Gastroesophageal sphincter (tissue), 4 donors: ENCODE measurements around the gene ACER1. TPM values are rescaled to one million over a fixed set of nuclear protein-coding genes. Genes with fewer than 3 reads are reported as not detected.
"Not testable (repeated sequence)": the region's sequence is repeated elsewhere in the genome, so short reads cannot be mapped to it uniquely, and the experiment has no call there.

Source experiments
- ATAC-seq: fragments of 150-250 bp; one replicate; pipeline ENCODE4 v1.9.1; 2016; ENCODE audit warnings: mild to moderate bottlenecking, moderate library complexity
- H3K27ac ChIP-seq, 4 donors: fragments of 200-600 bp; sonication (generic) in 3 of 4; 1 replicate in 3 of 4; 2 replicates in 1 of 4; pipeline ENCODE4 v1.5.1; 2016 to 2019
- H3K27me3 ChIP-seq: fragments of 200-600 bp; sonication (generic); one replicate; pipeline ENCODE4 v1.5.1; 2019
- H3K36me3 ChIP-seq, 2 donors: fragments of 200-600 bp; sonication (generic); one replicate each; pipeline ENCODE4 v1.5.1; 2019; ENCODE audit warnings: control low read depth in 1 of 2
- H3K4me1 ChIP-seq, 3 donors: fragments of 200-600 bp; sonication (generic); 1 replicate in 2 of 3; 2 replicates in 1 of 3; pipeline ENCODE4 v1.5.1; 2016 to 2019; ENCODE audit warnings: control low read depth in 2 of 3
- H3K4me3 ChIP-seq, 2 donors: fragments of 200-600 bp; sonication (generic); one replicate each; pipeline ENCODE4 v1.5.1; 2019; ENCODE audit warnings: mild to moderate bottlenecking in 1 of 2, moderate library complexity in 1 of 2
- H3K9me3 ChIP-seq, 3 donors: fragments of 200-600 bp; sonication (generic); one replicate each; pipeline ENCODE4 v1.5.1; 2017 to 2019; ENCODE audit warnings: control low read depth in 2 of 3
- EP300 ChIP-seq: sonication (generic); formaldehyde crosslinking; IDR thresholded peaks from one replicate; pipeline ENCODE4 v1.6.1; 2017; ENCODE audit warnings: antibody characterized with exemption, mild to moderate bottlenecking
- POLR2A ChIP-seq, 2 donors: fragments of 450-650 bp; IDR thresholded peaks; one replicate each; pipeline ENCODE4 v1.6.1; 2017; ENCODE audit warnings: antibody characterized with exemption in 2 of 2, mild to moderate bottlenecking in 2 of 2, moderate library complexity in 1 of 2
- POLR2AphosphoS5 ChIP-seq: sonication (generic); formaldehyde crosslinking; IDR thresholded peaks from one replicate; pipeline ENCODE4 v1.6.1; 2017; ENCODE audit warnings: antibody characterized with exemption
- WGBS, 2 donors: methylation state at CpG; one replicate each; pipeline ENCODE4 v1.1.5; 2018; ENCODE audit warnings: low coverage in 1 of 2; 5-methylcytosine and 5-hydroxymethylcytosine counted together
- total RNA-seq, 4 donors: library from RNA; depleted of rRNA; stranded (reverse); fragments of >200 nt; gene quantifications; one replicate each; pipeline ENCODE4 v1.1.0, GENCODE V29; 2016
- TF ChIP-seq, protein P1 (sequence below), 4 experiments: fragments of 200-600 bp in 2 of 4; fragments of 450-650 bp in 2 of 4; sonication (generic) in 1 of 4; IDR thresholded peaks; one replicate each; pipeline ENCODE4 v1.5.1; 2017 to 2019; ENCODE audit warnings: antibody characterized with exemption in 4 of 4, mild to moderate bottlenecking in 2 of 4, moderate library complexity in 2 of 4

The ACER1 gene
- total RNA-seq, 4 donors from 2014 or later: not detected

DNA sequence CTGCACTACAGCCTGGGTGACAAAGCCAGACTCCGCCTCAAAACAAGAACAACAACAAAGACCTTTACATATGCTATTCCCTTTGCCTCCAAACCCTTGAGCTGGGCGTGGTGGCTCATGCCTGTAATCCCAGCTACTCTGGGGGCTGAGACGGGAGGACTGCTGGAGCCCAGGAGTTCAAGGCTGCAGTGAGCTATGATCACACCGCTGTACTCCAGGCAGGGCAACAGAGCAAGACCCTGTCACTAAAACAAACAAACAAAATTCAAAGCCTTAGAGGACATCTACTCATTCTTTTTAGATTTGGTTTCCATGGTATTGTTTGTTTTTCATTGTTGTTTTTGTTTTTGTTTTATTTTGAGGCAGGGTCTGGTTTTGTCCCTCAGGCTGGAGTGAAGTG is 7.8 kb downstream of the ACER1 start:
- no peaks in the 10 kb centered on the region for H3K9me3 ChIP-seq

DNA sequence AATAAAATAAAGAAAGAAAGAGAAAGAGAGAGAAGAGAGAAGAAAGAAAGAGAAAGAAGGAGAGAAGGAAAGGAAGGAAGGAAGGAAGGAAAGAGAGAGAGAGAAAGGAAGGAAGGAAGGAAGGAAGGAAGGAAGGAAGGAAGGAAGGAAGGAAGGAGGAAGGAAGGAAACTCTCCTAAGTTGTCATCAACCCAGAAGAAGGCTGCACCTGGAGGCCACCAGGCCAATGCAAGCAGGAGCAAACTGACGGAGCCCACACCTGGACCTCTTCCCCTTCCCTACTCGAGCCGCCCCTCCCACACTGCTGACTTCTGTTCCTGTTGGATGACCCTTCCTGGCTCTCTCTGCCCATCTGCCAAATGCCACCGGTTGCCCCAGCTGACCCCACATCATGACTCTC is 8.7 kb downstream of the ACER1 start:
- Histone ChIP-seq H3K4me3 (no peak overlapping the region), H3K36me3 (no peaks in the 10 kb centered on the region), H3K4me1 (no peaks in the 10 kb centered on the region), H3K9me3 (no peaks in the 10 kb centered on the region), H3K27ac (no peak overlapping the region), H3K27me3 (peaks cover 44% of the 10 kb centered on the region)
- no peak for ATAC-seq
- WGBS, 2 donors: 57 to 58% methylated on average over 1 to 3 of the region's 4 CpGs
- TF ChIP-seq EP300 (no peak), POLR2AphosphoS5 (no peak), POLR2A (IDR thresholded peaks at IDR 0.05) (no peak)
- TF ChIP-seq, protein P1, sequence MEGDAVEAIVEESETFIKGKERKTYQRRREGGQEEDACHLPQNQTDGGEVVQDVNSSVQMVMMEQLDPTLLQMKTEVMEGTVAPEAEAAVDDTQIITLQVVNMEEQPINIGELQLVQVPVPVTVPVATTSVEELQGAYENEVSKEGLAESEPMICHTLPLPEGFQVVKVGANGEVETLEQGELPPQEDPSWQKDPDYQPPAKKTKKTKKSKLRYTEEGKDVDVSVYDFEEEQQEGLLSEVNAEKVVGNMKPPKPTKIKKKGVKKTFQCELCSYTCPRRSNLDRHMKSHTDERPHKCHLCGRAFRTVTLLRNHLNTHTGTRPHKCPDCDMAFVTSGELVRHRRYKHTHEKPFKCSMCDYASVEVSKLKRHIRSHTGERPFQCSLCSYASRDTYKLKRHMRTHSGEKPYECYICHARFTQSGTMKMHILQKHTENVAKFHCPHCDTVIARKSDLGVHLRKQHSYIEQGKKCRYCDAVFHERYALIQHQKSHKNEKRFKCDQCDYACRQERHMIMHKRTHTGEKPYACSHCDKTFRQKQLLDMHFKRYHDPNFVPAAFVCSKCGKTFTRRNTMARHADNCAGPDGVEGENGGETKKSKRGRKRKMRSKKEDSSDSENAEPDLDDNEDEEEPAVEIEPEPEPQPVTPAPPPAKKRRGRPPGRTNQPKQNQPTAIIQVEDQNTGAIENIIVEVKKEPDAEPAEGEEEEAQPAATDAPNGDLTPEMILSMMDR (IDR thresholded peaks at IDR 0.05): no peak

More for the DNA sequence above, 7.8 kb downstream of the ACER1 start:
- Histone ChIP-seq H3K4me3 (no peak overlapping the region), H3K36me3 (no peaks in the 10 kb centered on the region), H3K27ac (no peak overlapping the region), H3K27me3 (peaks cover 35% of the 10 kb centered on the region), H3K4me1 (no peaks in the 10 kb centered on the region)
- WGBS, 2 donors: 86 to 89% methylated on average over 1 to 3 of the region's 4 CpGs
- TF ChIP-seq EP300 (no peak), POLR2AphosphoS5 (no peak), POLR2A (IDR thresholded peaks at IDR 0.05) (no peak)
- TF ChIP-seq, protein P1 (IDR thresholded peaks at IDR 0.05): no peak
- no peak for ATAC-seq

DNA sequence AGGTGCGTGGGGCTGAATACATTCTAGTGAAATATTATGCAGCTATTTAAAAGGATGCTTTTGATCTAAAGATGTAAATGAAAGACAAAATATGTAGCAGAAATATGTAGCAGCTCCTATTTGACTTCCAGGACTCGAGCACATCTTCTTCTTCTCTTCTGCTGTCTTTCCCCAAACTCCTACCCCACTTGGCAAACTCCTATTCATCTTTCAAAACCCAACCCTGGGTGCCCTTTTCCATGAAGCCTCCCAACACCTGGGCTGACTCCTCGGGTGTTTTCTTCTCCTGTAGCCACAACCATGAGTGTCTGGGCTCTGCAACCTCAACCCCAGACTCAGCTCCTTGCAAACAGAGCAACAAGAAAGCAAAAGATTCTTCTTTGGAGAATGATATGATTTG is 11.1 kb downstream of the ACER1 start:
- no peak overlapping the region for H3K4me3 ChIP-seq
- no peaks in the 10 kb centered on the region for H3K9me3 ChIP-seq
- H3K27ac ChIP-seq: no peak overlapping the region
- H3K36me3 ChIP-seq: no peaks in the 10 kb centered on the region
- TF ChIP-seq POLR2AphosphoS5 (no peak), POLR2A (IDR thresholded peaks at IDR 0.05) (no peak), EP300 (no peak)
- TF ChIP-seq, protein P1 (IDR thresholded peaks at IDR 0.05): no peak
- H3K27me3 ChIP-seq: peaks cover 53% of the 10 kb centered on the region
- no peaks in the 10 kb centered on the region for H3K4me1 ChIP-seq
- WGBS, 2 donors: 47 to 49% methylated on average over 2 to 3 of the region's 3 CpGs
- ATAC-seq: no peak

DNA sequence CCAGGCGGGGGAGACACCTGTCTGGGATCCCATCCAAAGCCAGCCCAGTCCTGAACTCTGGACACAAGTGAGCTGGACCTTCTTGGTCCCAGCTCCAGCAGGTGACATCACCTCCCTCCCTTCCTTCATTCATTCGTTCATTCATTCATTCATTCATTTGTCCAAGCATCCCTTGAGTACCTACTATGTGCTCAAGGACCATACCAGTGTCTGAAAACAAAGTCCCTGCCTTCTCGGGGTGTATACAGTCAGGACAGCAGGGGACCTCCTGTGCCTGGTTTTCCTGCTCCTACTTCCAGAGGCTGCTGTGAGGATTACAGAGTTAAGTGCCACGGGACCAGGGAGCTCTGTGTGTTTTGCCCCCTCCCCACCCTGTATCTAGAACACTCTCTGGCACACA is 14.0 kb downstream of the ACER1 start:
- ATAC-seq: no peak
- no peaks in the 10 kb centered on the region for H3K36me3 ChIP-seq
- H3K4me1 ChIP-seq: no peaks in the 10 kb centered on the region
- peaks cover 38% of the 10 kb centered on the region for H3K27me3 ChIP-seq
- H3K9me3 ChIP-seq: no peaks in the 10 kb centered on the region
- H3K4me3 ChIP-seq: no peak overlapping the region
- no peak overlapping the region for H3K27ac ChIP-seq
- WGBS, 2 donors: 38 to 43% methylated on average over 1 to 2 of the region's 4 CpGs
- TF ChIP-seq, protein P1 (IDR thresholded peaks at IDR 0.05): no peak
- TF ChIP-seq POLR2A (IDR thresholded peaks at IDR 0.05) (no peak), EP300 (no peak), POLR2AphosphoS5 (no peak)

DNA sequence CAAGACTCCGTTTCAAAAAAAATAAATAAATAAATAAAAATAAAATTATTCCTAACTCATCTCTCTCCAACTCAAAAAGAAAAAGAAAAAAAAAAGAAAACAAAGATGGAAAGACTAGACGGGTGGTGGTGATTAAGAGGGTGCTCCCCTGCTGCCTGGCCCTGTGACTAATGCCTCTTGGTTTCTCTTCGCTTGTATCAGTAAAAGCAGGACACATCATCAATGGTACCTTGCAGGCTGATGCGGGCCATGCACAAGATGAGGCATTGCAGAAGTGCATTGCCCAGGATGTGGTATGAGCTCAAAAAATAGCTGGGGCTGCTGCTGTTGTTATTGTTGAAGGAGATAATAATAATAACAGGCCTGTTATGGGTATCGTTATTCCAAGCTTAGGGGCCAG is 14.6 kb downstream of the ACER1 start:
- peaks cover 0 to under 1% (median 0%) of the 10 kb centered on the region in 3 donors for H3K9me3 ChIP-seq
- WGBS, 2 donors: 69 to 71% methylated on average over 2 to 5 of the region's 5 CpGs
- H3K4me1 ChIP-seq: no peaks in the 10 kb centered on the region
- H3K36me3 ChIP-seq: no peaks in the 10 kb centered on the region
- no peak overlapping the region for H3K4me3 ChIP-seq
- peaks cover 38% of the 10 kb centered on the region for H3K27me3 ChIP-seq
- TF ChIP-seq EP300 (no peak), POLR2AphosphoS5 (no peak), POLR2A (IDR thresholded peaks at IDR 0.05) (no peak)
- TF ChIP-seq, protein P1 (IDR thresholded peaks at IDR 0.05): no peak
- ATAC-seq: no peak
- no peak overlapping the region for H3K27ac ChIP-seq

DNA sequence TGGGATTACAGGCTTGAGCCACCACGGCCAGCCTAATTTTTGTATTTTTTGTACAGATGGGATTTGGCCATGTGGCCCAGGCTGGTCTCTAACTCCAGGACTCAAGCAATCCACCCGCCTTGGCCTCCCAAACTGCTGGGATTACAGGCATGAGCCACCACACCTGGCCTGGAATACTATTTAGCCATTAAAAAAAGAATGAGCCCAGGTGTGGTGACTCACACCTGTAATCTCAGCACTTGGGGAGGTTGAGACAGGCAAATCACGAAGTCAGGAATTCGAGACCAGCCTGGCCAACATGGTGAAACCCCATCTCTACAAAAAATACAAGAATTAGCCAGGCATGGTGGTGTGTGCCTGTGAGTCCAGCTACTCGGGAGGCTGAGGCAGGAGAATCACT is 17.8 kb downstream of the ACER1 start:
- not testable (repeated sequence) for H3K4me3 ChIP-seq, H3K9me3 ChIP-seq
- 74% methylated on average over 3 of the region's 5 CpGs; no CpG with 5 or more reads in 1 of the 2 donors for WGBS, 2 donors

More for the DNA sequence above, 17.8 kb downstream of the ACER1 start:
- ATAC-seq, H3K27ac ChIP-seq, H3K4me1 ChIP-seq, H3K36me3 ChIP-seq: not testable (repeated sequence)
- peaks cover 24% of the 10 kb centered on the region for H3K27me3 ChIP-seq
